Activated CD4-positive, alpha-beta T cell treated with anti-CD3 and anti-CD28 coated beads, Interleukin-2, amount 50 U/mL, for 24 hours (primary cell): ENCODE results near the gene MCOLN2.
"Not testable (repeated sequence)": the region's sequence is repeated elsewhere in the genome, so short reads cannot be mapped to it uniquely, and the experiment has no call there.

ENCODE experiments used
- DNase-seq, 2 donors: peaks; one replicate each; pipeline ENCODE4 v3.0.0-alpha.2; 2020; ENCODE audit warnings: low read depth in 1 of 2, low spot score in 1 of 2

MCOLN2 gene

GRCh38 chr1:84944767-84945486 lies 52.0 kb downstream of the MCOLN2 start:
- peak in 1 of 2 donors; percentile 78 for DNase-seq

- DNase-seq, result no peak
These were observed 55.1 kb downstream of the MCOLN2 start for GRCh38 chr1:84941843-84942242.

GRCh38 chr1:84940481-84940880 lies 56.4 kb downstream of the MCOLN2 start:
- no peak for DNase-seq

GRCh38 chr1:84939761-84940160 lies 57.2 kb downstream of the MCOLN2 start:
- no peak for DNase-seq

- no peak for DNase-seq
These were observed 57.8 kb downstream of the MCOLN2 start for GRCh38 chr1:84939151-84939550.

GRCh38 chr1:84936116-84936810 lies 60.6 kb downstream of the MCOLN2 start:
- peak in 1 of 2 donors; percentile 39 for DNase-seq

GRCh38 chr1:84933011-84933611 lies 63.8 kb downstream of the MCOLN2 start:
- no peak for DNase-seq

- DNase-seq, result no peak
These were observed 66.1 kb downstream of the MCOLN2 start for GRCh38 chr1:84930831-84931230.

- DNase-seq, result no peak
These were observed 66.6 kb downstream of the MCOLN2 start for GRCh38 chr1:84930329-84930728.

- no peak for DNase-seq
These were observed 67.3 kb downstream of the MCOLN2 start for GRCh38 chr1:84929581-84929980.

- DNase-seq, result no peak
These were observed 67.9 kb downstream of the MCOLN2 start for GRCh38 chr1:84928979-84929378.

GRCh38 chr1:84923317-84923716 lies 73.6 kb downstream of the MCOLN2 start:
- no peak for DNase-seq

GRCh38 chr1:84920159-84920558 lies 76.8 kb downstream of the MCOLN2 start:
- no peak for DNase-seq

GRCh38 chr1:84919461-84919970 lies 77.4 kb downstream of the MCOLN2 start:
- DNase-seq, result no peak

- DNase-seq, result no peak
These were observed 78.1 kb downstream of the MCOLN2 start for GRCh38 chr1:84918726-84919336.

- DNase-seq, result no peak
These were observed 80.0 kb downstream of the MCOLN2 start for GRCh38 chr1:84916897-84917296.

- no peak for DNase-seq
These were observed 83.4 kb downstream of the MCOLN2 start for GRCh38 chr1:84913555-84913892.

GRCh38 chr1:84912726-84913554 lies 84.0 kb downstream of the MCOLN2 start:
- no peak for DNase-seq

- DNase-seq, result not testable (repeated sequence)
These were observed 88.0 kb downstream of the MCOLN2 start for GRCh38 chr1:84908746-84909464.
